Loucy (cell line): ENCODE data around the gene STARD13.

Experiments used
- H2AFZ ChIP-seq: fragments of 200-600 bp; sonication (generic); 2 replicates; pipeline ENCODE4 v1.6.0; 2016; ENCODE audit warnings: antibody characterized with exemption, mild to moderate bottlenecking, low read length, moderate library complexity
- H3F3A ChIP-seq: fragments of 200-600 bp; 2 replicates; pipeline ENCODE4 v1.6.0; 2016; ENCODE audit warnings: antibody characterized with exemption, low read depth, mild to moderate bottlenecking
- H3K27me3 ChIP-seq: fragments of 200-600 bp; sonication (generic); 2 replicates; pipeline ENCODE4 v1.6.1; 2014; ENCODE audit warnings: low read length, mild to moderate bottlenecking; ENCODE audit not compliant: insufficient read depth, poor library complexity, severe bottlenecking
- H3K36me3 ChIP-seq: fragments of 200-600 bp; sonication (generic); 2 replicates; pipeline ENCODE4 v1.6.1; 2016; ENCODE audit warnings: low read length; ENCODE audit not compliant: insufficient read depth
- H3K4me1 ChIP-seq: fragments of 200-600 bp; sonication (generic); 2 replicates; pipeline ENCODE4 v1.5.1; 2014; ENCODE audit warnings: low read length, mild to moderate bottlenecking; ENCODE audit not compliant: insufficient read depth, poor library complexity, severe bottlenecking
- H3K4me2 ChIP-seq: fragments of 200-600 bp; sonication (generic); 2 replicates; pipeline ENCODE4 v1.6.0; 2014; ENCODE audit warnings: antibody characterized with exemption, low read length, low read depth, mild to moderate bottlenecking; ENCODE audit not compliant: poor library complexity, severe bottlenecking
- H3K4me3 ChIP-seq: fragments of 200-600 bp; sonication (generic); 2 replicates; pipeline ENCODE4 v1.5.1; 2014; ENCODE audit warnings: low read length, mild to moderate bottlenecking, mixed read lengths; ENCODE audit not compliant: poor library complexity, severe bottlenecking
- H3K79me2 ChIP-seq: fragments of 200-600 bp; sonication (generic); 2 replicates; pipeline ENCODE4 v1.6.1; 2014; ENCODE audit warnings: low read length; ENCODE audit not compliant: insufficient read depth
- H3K9ac ChIP-seq: fragments of 200-600 bp; sonication (generic); 2 replicates; pipeline ENCODE4 v1.6.0; 2014; ENCODE audit warnings: mild to moderate bottlenecking, low read depth, low read length, moderate library complexity; ENCODE audit not compliant: poor library complexity, severe bottlenecking
- H3K9me2 ChIP-seq: fragments of 200-600 bp; sonication (generic); replicated peaks from 2 replicates; pipeline ENCODE4 v1.6.1; 2016; ENCODE audit warnings: low read depth, low read length, mixed read lengths
- H3K9me3 ChIP-seq: fragments of 200-600 bp; sonication (generic); 2 replicates; pipeline ENCODE4 v1.6.1; 2014; ENCODE audit warnings: mild to moderate bottlenecking, antibody characterized with exemption, low read length, low read depth; ENCODE audit not compliant: insufficient read depth
- H4K20me1 ChIP-seq: fragments of 200-600 bp; sonication (generic); 2 replicates; pipeline ENCODE4 v1.6.0; 2014; ENCODE audit warnings: antibody characterized with exemption, low read length, mild to moderate bottlenecking; ENCODE audit not compliant: insufficient read depth, poor library complexity, severe bottlenecking
- EZH2phosphoT487 ChIP-seq: fragments of 200-600 bp; IDR thresholded peaks from 2 replicates; pipeline ENCODE4 v1.6.1; 2018; ENCODE audit warnings: antibody characterized with exemption, mild to moderate bottlenecking, moderate library complexity, borderline replicate concordance
- TF ChIP-seq, protein P1 (sequence below): fragments of 200-600 bp; sonication (generic); conservative IDR thresholded peaks from 2 replicates; pipeline ENCODE4 v1.5.1; 2014; ENCODE audit warnings: mild to moderate bottlenecking, antibody characterized with exemption, low read length

Gene STARD13

DNA sequence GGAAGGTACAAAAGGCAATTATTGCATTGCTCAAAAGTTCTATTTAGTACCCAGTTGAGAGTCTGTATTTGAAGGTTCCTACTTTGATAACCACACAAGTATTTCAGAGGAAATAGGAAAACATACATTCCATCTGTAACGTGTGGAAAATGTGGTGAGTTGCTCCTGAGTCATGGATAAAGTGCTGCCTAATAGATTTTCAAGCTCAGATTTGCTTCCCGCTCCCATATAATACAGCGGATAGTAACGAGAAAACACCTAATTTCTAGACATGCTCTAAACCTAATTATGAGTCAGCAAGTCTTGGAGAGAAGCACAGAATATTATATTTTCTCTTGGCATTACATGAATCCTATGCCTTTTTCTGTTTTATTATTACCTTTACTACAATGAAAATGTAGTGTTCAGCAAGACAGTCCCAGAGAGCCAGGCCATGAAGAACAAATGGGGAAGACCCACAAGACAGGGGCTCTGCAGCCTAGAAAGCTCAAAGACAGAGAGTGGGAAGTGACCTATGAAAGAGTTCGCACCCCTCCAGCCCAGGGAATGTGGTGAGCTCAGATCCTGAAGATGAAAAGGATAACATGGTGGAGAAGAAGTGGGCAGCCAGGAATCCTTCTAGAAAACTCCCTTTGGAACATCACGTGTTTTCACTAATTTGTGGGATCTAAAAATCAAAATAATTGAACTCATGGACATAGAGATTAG, 116.1 kb downstream of the STARD13 start:
- Histone ChIP-seq H3K4me2 (no peak overlapping the region), H3K4me1 (no peaks in the 10 kb centered on the region), H3K9me3 (no peaks in the 10 kb centered on the region), H2AFZ (no peak overlapping the region), H4K20me1 (no peaks in the 10 kb centered on the region), H3K27me3 (no peaks in the 10 kb centered on the region), H3K36me3 (no peaks in the 10 kb centered on the region), H3K9ac (no peak overlapping the region), H3K79me2 (no peaks in the 10 kb centered on the region), H3K4me3 (no peak overlapping the region), H3F3A (no peaks in the 10 kb centered on the region), H3K9me2 (no peaks in the 10 kb centered on the region)
- TF ChIP-seq, protein P1, sequence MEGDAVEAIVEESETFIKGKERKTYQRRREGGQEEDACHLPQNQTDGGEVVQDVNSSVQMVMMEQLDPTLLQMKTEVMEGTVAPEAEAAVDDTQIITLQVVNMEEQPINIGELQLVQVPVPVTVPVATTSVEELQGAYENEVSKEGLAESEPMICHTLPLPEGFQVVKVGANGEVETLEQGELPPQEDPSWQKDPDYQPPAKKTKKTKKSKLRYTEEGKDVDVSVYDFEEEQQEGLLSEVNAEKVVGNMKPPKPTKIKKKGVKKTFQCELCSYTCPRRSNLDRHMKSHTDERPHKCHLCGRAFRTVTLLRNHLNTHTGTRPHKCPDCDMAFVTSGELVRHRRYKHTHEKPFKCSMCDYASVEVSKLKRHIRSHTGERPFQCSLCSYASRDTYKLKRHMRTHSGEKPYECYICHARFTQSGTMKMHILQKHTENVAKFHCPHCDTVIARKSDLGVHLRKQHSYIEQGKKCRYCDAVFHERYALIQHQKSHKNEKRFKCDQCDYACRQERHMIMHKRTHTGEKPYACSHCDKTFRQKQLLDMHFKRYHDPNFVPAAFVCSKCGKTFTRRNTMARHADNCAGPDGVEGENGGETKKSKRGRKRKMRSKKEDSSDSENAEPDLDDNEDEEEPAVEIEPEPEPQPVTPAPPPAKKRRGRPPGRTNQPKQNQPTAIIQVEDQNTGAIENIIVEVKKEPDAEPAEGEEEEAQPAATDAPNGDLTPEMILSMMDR: no peak

DNA sequence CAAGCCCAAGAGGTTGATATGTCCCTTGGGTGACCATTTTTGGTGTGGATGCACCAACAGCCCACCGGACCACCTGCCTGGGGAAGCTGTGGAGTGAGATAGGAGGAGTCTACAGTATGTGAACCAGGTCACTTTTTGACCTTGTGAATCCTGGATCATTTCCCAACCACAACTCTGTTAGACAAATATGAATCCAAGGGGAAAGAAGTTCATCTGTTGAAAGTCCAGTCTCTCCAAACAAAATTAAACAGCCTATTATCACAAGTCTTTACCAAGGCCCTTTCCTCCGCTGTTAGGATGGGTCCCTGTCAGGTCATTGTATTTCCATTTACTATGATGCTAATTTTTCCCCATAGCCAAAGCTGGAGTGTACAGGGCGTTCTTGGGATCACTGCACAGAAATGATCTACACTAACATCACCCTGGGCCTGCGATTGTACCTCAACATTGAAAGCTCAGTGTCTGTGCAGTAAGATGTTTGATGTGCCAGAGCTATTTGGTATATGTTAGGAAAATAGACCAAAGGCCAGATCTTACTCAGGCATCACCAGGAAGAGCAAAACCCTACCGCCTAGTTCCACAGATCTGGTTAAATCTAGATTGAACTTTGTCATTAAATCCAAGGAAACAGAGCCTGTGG, 117.1 kb downstream of the STARD13 start:
- H3K4me1 ChIP-seq: no peaks in the 10 kb centered on the region
- H3K4me3 ChIP-seq: no peak overlapping the region
- no peaks in the 10 kb centered on the region for H3K79me2 ChIP-seq
- no peak overlapping the region for H3K4me2 ChIP-seq
- no peak overlapping the region for H3K9ac ChIP-seq
- H2AFZ ChIP-seq: no peak overlapping the region
- H3K36me3 ChIP-seq: no peaks in the 10 kb centered on the region
- H3F3A ChIP-seq: no peaks in the 10 kb centered on the region
- no peaks in the 10 kb centered on the region for H3K27me3 ChIP-seq
- H3K9me2 ChIP-seq: no peaks in the 10 kb centered on the region
- TF ChIP-seq EZH2phosphoT487: no peak
- TF ChIP-seq, protein P1: no peak
- no peaks in the 10 kb centered on the region for H3K9me3 ChIP-seq
- no peaks in the 10 kb centered on the region for H4K20me1 ChIP-seq

DNA sequence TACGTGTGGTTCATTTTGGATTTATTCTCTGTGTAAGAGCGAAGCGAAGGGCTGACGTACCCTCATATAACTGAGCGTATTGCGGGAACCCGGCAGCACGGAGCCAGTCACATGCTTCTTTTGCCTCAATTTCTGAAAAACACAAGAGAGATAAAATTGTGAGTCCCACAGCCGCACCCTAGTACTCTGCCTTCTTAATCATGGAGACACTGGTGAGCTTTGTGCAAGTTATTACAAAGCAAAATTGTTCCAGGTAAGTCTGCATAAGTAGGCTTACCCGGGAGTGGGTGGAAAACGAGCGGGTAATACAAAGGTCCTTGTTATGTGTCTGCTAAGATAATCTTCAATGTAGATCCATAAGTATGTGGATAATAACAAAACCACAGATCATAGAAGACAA, 118.1 kb downstream of the STARD13 start:
- H3K4me3 ChIP-seq: no peak overlapping the region
- no peaks in the 10 kb centered on the region for H4K20me1 ChIP-seq
- TF ChIP-seq, protein P1: no peak
- no peak for TF ChIP-seq EZH2phosphoT487
- no peaks in the 10 kb centered on the region for H3K9me3 ChIP-seq
- no peak overlapping the region for H3K9ac ChIP-seq
- H3K36me3 ChIP-seq: no peaks in the 10 kb centered on the region
- no peak overlapping the region for H2AFZ ChIP-seq
- no peaks in the 10 kb centered on the region for H3K79me2 ChIP-seq
- H3F3A ChIP-seq: no peaks in the 10 kb centered on the region
- no peaks in the 10 kb centered on the region for H3K4me1 ChIP-seq
- no peaks in the 10 kb centered on the region for H3K9me2 ChIP-seq
- no peak overlapping the region for H3K4me2 ChIP-seq
- H3K27me3 ChIP-seq: no peaks in the 10 kb centered on the region
